HFFc6 (cell line): Measurements from ENCODE around the gene PRKG1. TPM values are rescaled to one million over a fixed set of nuclear protein-coding genes. Genes with fewer than 3 reads are reported as not detected.

ENCODE experiments used
- DNase-seq: peaks from one replicate; pipeline ENCODE4 v3.0.0-alpha.2; 2018
- H3K27ac Mint-ChIP-seq: 2 replicates; pipeline ENCODE4 v1.8.0; 2020; ENCODE audit warnings: mild to moderate bottlenecking, mixed read lengths
- H3K27me3 Mint-ChIP-seq: 2 replicates; pipeline ENCODE4 v1.8.0; 2021; ENCODE audit warnings: mild to moderate bottlenecking, moderate library complexity, mixed read lengths; ENCODE audit not compliant: insufficient read depth
- H3K36me3 Mint-ChIP-seq: 2 replicates; pipeline ENCODE4 v1.8.0; 2021; ENCODE audit warnings: low read depth, mixed read lengths
- H3K4me1 Mint-ChIP-seq: 2 replicates; pipeline ENCODE4 v1.8.0; 2020; ENCODE audit warnings: low read depth, mixed read lengths
- H3K4me3 Mint-ChIP-seq: 2 replicates; pipeline ENCODE4 v1.8.0; 2020; ENCODE audit warnings: mild to moderate bottlenecking, moderate library complexity, mixed read lengths
- H3K9me3 Mint-ChIP-seq: 2 replicates; pipeline ENCODE4 v1.8.0; 2020; ENCODE audit warnings: mild to moderate bottlenecking, mixed read lengths
- CTCF ChIP-seq: fragments of 200-600 bp; sonication (generic); IDR thresholded peaks from 2 replicates; pipeline ENCODE4 v1.5.0; 2021; ENCODE audit warnings: antibody characterized with exemption, mild to moderate bottlenecking
- total RNA-seq, 6 experiments: library from RNA; stranded (reverse); fragmentation: NEBNext Ultra II Directional; extraction: Animal tissue kit (Norgen Biotek cat#: 25700); gene quantifications; 2 replicates in 1 of 6; 3 replicates in 5 of 6; pipeline ENCODE4 v1.2.3, GENCODE V29; 2021

Gene PRKG1
- total RNA-seq, 6 experiments from 2014 or later = 9.3 to 10.1 (median 9.8) TPM

GRCh38 chr10:52276163-52276562 is 1201.9 kb downstream of the PRKG1 start:
- Mint-ChIP-seq H3K9me3 (no peaks in the 10 kb centered on the region; the same call in 1 of the 2 replicates), H3K4me3 (no peak overlapping the region), H3K27me3 (no peaks in the 10 kb centered on the region; the same call in 1 of the 2 replicates), H3K27ac (no peak overlapping the region), H3K4me1 (peaks cover 11% of the 10 kb centered on the region), H3K36me3 (peaks cover 15% of the 10 kb centered on the region)
- TF ChIP-seq CTCF = no peak
- no peak for DNase-seq

- no peak overlapping the region for H3K27ac Mint-ChIP-seq
- H3K9me3 Mint-ChIP-seq = no peaks in the 10 kb centered on the region; the same call in 1 of the 2 replicates
- no peak for DNase-seq
- H3K36me3 Mint-ChIP-seq = peaks cover 15% of the 10 kb centered on the region
- H3K27me3 Mint-ChIP-seq = no peaks in the 10 kb centered on the region; the same call in 1 of the 2 replicates
- H3K4me3 Mint-ChIP-seq = no peak overlapping the region
- TF ChIP-seq CTCF = no peak
- H3K4me1 Mint-ChIP-seq = peaks cover 11% of the 10 kb centered on the region
Measured at GRCh38 chr10:52276986-52277385, 1202.7 kb downstream of the PRKG1 start.

DNA sequence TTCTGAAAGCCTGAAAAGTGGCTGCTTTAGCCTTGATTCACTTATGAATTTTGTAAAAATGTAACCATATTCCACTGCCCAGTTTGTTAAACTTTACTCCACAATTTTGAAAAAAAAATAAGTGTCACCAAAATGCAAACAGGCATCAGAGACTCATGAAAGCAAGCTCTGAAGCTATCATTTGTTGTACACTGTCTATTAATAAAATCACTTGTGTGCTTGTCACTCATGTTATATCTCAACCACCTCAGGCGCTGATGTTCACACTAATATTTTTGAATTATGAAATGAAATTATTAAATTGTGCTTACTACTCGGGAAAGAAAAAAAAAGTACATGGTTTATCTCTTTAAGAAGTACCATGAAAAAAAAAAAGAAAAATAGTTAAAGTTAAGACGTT is 1205.3 kb downstream of the PRKG1 start:
- peaks cover 21% of the 10 kb centered on the region for H3K4me1 Mint-ChIP-seq

GRCh38 chr10:52280051-52280450 is 1205.8 kb downstream of the PRKG1 start:
- no peak for DNase-seq
- H3K4me1 Mint-ChIP-seq = peaks cover 21% of the 10 kb centered on the region
- H3K27ac Mint-ChIP-seq = no peak overlapping the region
- H3K36me3 Mint-ChIP-seq = peaks cover 15% of the 10 kb centered on the region
- no peaks in the 10 kb centered on the region; the same call in 1 of the 2 replicates for H3K9me3 Mint-ChIP-seq
- peaks cover 2% of the 10 kb centered on the region; the same call in 1 of the 2 replicates for H3K27me3 Mint-ChIP-seq
- no peak overlapping the region for H3K4me3 Mint-ChIP-seq
- TF ChIP-seq CTCF = no peak

More for the DNA sequence above, 1205.3 kb downstream of the PRKG1 start:
- no peaks in the 10 kb centered on the region; the same call in 1 of the 2 replicates for H3K9me3 Mint-ChIP-seq
- H3K4me3 Mint-ChIP-seq = no peak overlapping the region
- 0 out of 2 replicates have a peak, but pooled peaks cover 2% of the 10 kb centered on the region for H3K27me3 Mint-ChIP-seq
- peaks cover 15% of the 10 kb centered on the region for H3K36me3 Mint-ChIP-seq
- H3K27ac Mint-ChIP-seq = no peak overlapping the region
- TF ChIP-seq CTCF = no peak
- no peak for DNase-seq

DNA sequence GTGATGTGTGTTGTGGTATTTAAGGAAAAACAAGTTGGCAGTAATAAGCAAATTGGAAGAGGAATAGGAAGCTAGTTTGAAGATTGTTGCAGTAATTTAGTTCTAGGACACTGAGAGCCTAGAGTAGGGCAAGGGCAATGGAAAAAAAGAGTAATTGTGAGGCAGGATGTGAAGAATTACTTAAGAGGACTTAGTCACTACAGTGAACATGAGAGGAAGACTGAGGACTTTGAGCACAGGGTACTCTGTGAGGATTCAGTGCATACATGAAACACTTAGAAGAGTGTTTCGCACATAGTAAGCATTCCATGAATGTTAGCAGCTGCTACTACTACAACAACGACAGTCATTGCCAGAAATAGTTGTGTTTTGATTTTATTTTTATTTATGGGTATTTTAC is 1208.9 kb downstream of the PRKG1 start:
- H3K4me1 Mint-ChIP-seq = peaks cover 15% of the 10 kb centered on the region; the same call in 1 of the 2 replicates
- H3K27me3 Mint-ChIP-seq = peaks cover 2% of the 10 kb centered on the region; the same call in 1 of the 2 replicates
- H3K9me3 Mint-ChIP-seq = no peaks in the 10 kb centered on the region; the same call in 1 of the 2 replicates
- no peak for TF ChIP-seq CTCF
- peaks cover 3% of the 10 kb centered on the region; the same call in 1 of the 2 replicates for H3K36me3 Mint-ChIP-seq
- H3K27ac Mint-ChIP-seq = no peak overlapping the region
- DNase-seq = no peak
- no peak overlapping the region for H3K4me3 Mint-ChIP-seq
